HL-60 (cell line): ENCODE data around the gene CDYL2.

Experiments
- DNase-seq, 2 experiments: peaks; one replicate each; pipeline ENCODE4 v3.0.0-alpha.2; 2010 to 2020; ENCODE audit warnings: low read depth in 1 of 2, low spot score in 1 of 2
- H3K27ac ChIP-seq: fragments of 250-450 bp; sonication (Bioruptor Pico); replicated peaks from 2 replicates; pipeline ENCODE4 v1.5.1; 2020; ENCODE audit warnings: mild to moderate bottlenecking, moderate library complexity
- H3K27me3 ChIP-seq: fragments of 250-450 bp; sonication (Bioruptor Pico); 2 replicates; pipeline ENCODE4 v1.5.1; 2021; ENCODE audit warnings: mild to moderate bottlenecking, moderate library complexity; ENCODE audit not compliant: insufficient read depth, poor library complexity, severe bottlenecking
- H3K4me3 ChIP-seq: replicated peaks from 2 replicates; pipeline ENCODE4 v1.5.1; 2011; ENCODE audit warnings: mild to moderate bottlenecking, control low read depth, low read length; ENCODE audit not compliant: insufficient read depth
- CTCF ChIP-seq: IDR thresholded peaks from one replicate; pipeline ENCODE4 v1.5.1; 2011; ENCODE audit warnings: low read length, control low read depth, inconsistent platforms; ENCODE audit not compliant: insufficient read depth
- GABPA ChIP-seq: IDR thresholded peaks from 2 replicates; pipeline ENCODE4 v1.6.1; 2012; ENCODE audit warnings: low read depth
- POLR2AphosphoS5 ChIP-seq: IDR thresholded peaks from 2 replicates; pipeline ENCODE4 v1.6.1; 2012; ENCODE audit warnings: low read depth
- SPI1 ChIP-seq: IDR thresholded peaks from 2 replicates; pipeline ENCODE4 v1.6.1; 2012; ENCODE audit warnings: low read depth, mild to moderate bottlenecking, borderline replicate concordance
- TF ChIP-seq, protein P1 (sequence below): IDR thresholded peaks from 2 replicates; pipeline ENCODE4 v1.6.1; 2012; ENCODE audit warnings: low read depth; ENCODE audit not compliant: insufficient replicate concordance

The CDYL2 gene

GRCh38 chr16:80667251-80667560 lies 137.2 kb downstream of the CDYL2 start:
- DNase-seq = no peak
- no peaks in the 10 kb centered on the region for H3K27me3 ChIP-seq
- TF ChIP-seq, protein P1, sequence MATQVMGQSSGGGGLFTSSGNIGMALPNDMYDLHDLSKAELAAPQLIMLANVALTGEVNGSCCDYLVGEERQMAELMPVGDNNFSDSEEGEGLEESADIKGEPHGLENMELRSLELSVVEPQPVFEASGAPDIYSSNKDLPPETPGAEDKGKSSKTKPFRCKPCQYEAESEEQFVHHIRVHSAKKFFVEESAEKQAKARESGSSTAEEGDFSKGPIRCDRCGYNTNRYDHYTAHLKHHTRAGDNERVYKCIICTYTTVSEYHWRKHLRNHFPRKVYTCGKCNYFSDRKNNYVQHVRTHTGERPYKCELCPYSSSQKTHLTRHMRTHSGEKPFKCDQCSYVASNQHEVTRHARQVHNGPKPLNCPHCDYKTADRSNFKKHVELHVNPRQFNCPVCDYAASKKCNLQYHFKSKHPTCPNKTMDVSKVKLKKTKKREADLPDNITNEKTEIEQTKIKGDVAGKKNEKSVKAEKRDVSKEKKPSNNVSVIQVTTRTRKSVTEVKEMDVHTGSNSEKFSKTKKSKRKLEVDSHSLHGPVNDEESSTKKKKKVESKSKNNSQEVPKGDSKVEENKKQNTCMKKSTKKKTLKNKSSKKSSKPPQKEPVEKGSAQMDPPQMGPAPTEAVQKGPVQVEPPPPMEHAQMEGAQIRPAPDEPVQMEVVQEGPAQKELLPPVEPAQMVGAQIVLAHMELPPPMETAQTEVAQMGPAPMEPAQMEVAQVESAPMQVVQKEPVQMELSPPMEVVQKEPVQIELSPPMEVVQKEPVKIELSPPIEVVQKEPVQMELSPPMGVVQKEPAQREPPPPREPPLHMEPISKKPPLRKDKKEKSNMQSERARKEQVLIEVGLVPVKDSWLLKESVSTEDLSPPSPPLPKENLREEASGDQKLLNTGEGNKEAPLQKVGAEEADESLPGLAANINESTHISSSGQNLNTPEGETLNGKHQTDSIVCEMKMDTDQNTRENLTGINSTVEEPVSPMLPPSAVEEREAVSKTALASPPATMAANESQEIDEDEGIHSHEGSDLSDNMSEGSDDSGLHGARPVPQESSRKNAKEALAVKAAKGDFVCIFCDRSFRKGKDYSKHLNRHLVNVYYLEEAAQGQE = no peak
- TF ChIP-seq POLR2AphosphoS5 (no peak), GABPA (no peak), CTCF (no peak), SPI1 (no peak)

GRCh38 chr16:80666378-80667250 lies 137.8 kb downstream of the CDYL2 start:
- H3K27ac ChIP-seq = no peak overlapping the region
- no peak overlapping the region for H3K4me3 ChIP-seq
- no peak for DNase-seq
- TF ChIP-seq SPI1 = no peak
- TF ChIP-seq POLR2AphosphoS5 = no peak
- TF ChIP-seq, protein P1 = no peak
- TF ChIP-seq CTCF = no peak
- no peak for TF ChIP-seq GABPA
- no peaks in the 10 kb centered on the region for H3K27me3 ChIP-seq

More at GRCh38 chr16:80667251-80667560, 137.2 kb downstream of the CDYL2 start:
- Histone ChIP-seq H3K4me3 (no peak overlapping the region), H3K27ac (no peak overlapping the region)

DNA sequence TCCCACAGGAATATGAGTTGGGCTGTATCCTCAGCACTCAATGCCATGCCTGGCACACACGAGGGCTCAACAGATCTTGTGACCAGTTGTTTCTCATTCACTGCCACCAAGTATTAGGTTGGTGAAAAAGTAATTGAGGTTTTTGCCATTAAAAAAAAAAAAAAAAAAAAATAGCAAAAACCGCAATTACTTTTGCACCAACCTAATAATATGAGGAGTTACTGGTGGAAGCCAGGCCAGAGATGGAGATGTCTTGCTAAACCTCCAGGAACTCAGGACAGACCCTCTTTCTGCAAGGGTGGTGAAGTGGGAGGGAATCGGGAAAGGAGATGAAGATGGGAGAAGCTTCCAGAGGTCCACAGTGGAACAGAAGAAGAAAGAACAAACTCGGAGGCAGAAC lies 139.0 kb downstream of the CDYL2 start:
- no peak for DNase-seq
- no peak overlapping the region for H3K4me3 ChIP-seq
- no peaks in the 10 kb centered on the region for H3K27me3 ChIP-seq
- TF ChIP-seq GABPA (no peak), CTCF (no peak), POLR2AphosphoS5 (no peak), SPI1 (no peak)
- TF ChIP-seq, protein P1 = no peak
- H3K27ac ChIP-seq = no peak overlapping the region
